Medulla oblongata (tissue), 1 donor: ENCODE data around the gene SLC13A1.
"Not testable (repeated sequence)": the region's sequence is repeated elsewhere in the genome, so short reads cannot be mapped to it uniquely, and the experiment has no call there.

Experiments
- DNase-seq: peaks from one replicate; pipeline ENCODE4 v3.0.0-alpha.2; 2015; ENCODE audit errors: extremely low spot score

SLC13A1 gene

GRCh38 chr7:123126171-123126570 lies 73.6 kb downstream of the SLC13A1 start:
- DNase-seq: no peak

- DNase-seq: no peak
These were observed 74.5 kb downstream of the SLC13A1 start for GRCh38 chr7:123125231-123125630.

GRCh38 chr7:123122916-123123315 lies 76.9 kb downstream of the SLC13A1 start:
- no peak for DNase-seq

GRCh38 chr7:123120286-123120685 lies 79.5 kb downstream of the SLC13A1 start:
- DNase-seq: no peak

GRCh38 chr7:123115331-123115730 lies 84.4 kb downstream of the SLC13A1 start:
- DNase-seq: no peak

- DNase-seq: no peak
These were observed 85.5 kb downstream of the SLC13A1 start for GRCh38 chr7:123114288-123114687.

GRCh38 chr7:123112833-123113232 lies 86.9 kb downstream of the SLC13A1 start:
- DNase-seq: no peak

- no peak for DNase-seq
These were observed 100.1 kb downstream of the SLC13A1 start for GRCh38 chr7:123099712-123100111.

GRCh38 chr7:123096976-123097375 lies 102.8 kb downstream of the SLC13A1 start:
- DNase-seq: no peak

- DNase-seq: no peak
These were observed 103.3 kb downstream of the SLC13A1 start for GRCh38 chr7:123096434-123096833.

GRCh38 chr7:123090456-123090855 lies 109.3 kb downstream of the SLC13A1 start:
- DNase-seq: no peak

- DNase-seq: not testable (repeated sequence)
These were observed 112.9 kb downstream of the SLC13A1 start for GRCh38 chr7:123086910-123087309.

GRCh38 chr7:123084861-123085260 lies 114.9 kb downstream of the SLC13A1 start:
- not testable (repeated sequence) for DNase-seq

GRCh38 chr7:123079021-123079420 lies 120.7 kb downstream of the SLC13A1 start:
- DNase-seq: no peak

- DNase-seq: no peak
These were observed 123.8 kb downstream of the SLC13A1 start for GRCh38 chr7:123075838-123076467.

- DNase-seq: no peak
These were observed 129.0 kb downstream of the SLC13A1 start for GRCh38 chr7:123070702-123071286.

GRCh38 chr7:123067814-123068213 lies 132.0 kb downstream of the SLC13A1 start:
- no peak for DNase-seq
